Measurements from ENCODE around the gene NCOR2.

The NCOR2 gene

GRCh38 chr12:124541322-124541721 is 26.1 kb downstream of the NCOR2 start:
- DNase-seq, result no peak

- DNase-seq, result no peak
Measured at GRCh38 chr12:124539084-124540041, 28.0 kb downstream of the NCOR2 start.

DNA sequence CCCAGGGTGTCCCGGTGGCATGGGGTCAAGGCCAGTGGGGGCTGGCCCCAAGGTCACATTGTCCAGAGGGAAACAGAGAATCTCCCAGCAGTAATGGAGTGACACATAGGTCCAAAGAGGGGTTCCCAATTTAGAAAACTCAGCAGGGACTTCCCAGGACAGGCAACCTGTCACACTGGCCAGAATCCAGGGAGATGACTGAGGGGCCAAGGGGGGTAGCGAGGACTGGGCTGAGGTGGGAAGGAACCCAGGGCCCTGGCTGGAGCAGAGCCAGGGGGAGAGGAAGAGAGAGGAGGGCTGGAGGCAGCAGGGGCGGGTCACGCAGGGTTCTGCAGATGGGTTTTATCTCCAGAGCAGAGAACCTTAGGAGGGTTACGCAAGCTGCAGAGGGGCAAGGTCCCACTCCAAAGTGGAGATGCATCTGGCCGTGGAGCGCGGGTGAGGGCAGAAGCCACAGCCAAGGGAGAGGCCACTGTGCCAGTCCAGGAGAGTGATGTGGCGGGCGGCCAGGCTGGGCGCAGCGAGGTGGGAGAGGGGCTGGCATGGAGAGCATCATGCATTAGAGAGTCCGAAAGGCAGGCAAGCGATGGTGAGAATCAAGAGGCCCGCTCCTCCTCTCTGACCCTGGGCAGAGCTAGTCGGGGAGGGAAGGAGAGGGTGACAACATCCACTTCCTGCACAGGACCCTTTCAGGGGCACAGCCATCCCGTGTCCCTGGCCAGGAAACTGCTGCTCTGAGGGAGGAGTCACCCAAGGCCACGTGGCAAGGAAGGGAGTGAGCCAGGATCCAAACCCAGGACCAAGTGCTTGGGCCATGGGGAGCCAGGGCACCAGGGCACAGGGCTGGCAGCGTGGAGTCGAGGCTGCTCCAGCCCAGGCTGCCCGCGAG is 29.0 kb downstream of the NCOR2 start:
- no peak for DNase-seq

DNA sequence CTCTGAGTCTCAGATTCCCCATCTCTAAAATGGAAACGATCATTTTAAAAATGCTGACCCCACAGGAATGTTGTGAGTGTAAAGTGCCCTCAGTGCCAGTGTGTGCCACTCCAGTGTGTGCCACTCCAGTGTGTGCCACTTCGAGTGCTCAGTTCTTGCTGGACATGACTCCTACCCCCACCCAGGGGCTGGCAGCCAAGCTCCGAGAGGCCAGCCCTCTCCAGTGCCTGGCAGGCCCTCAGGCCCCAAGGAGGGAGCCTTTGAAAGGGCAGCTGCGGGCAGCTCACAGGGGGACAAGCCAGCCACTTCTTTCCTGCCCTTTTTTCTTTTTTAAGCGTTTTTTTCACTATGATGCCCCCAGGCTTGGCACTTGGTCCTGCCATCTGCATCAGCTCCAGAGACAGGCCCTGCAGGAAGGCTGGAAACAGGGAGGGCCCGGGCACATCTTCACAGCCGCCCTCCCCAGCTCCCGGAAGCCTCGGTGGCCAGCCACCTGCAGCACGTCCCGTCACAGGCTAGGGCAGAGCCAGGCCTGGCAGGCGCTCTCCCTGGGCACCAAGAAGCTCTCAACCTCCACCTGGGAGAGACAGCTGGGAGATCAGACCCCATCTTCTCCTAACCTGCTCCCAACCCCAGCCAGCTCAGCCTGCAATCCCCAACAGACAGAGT is 29.8 kb downstream of the NCOR2 start:
- no peak for DNase-seq

- no peak for DNase-seq
Measured at GRCh38 chr12:124536641-124537040, 30.8 kb downstream of the NCOR2 start.

- DNase-seq, result no peak
Measured at GRCh38 chr12:124534776-124535740, 32.4 kb downstream of the NCOR2 start.

- DNase-seq, result no peak
Measured at GRCh38 chr12:124533456-124533855, 34.0 kb downstream of the NCOR2 start.

GRCh38 chr12:124532967-124533366 is 34.4 kb downstream of the NCOR2 start:
- no peak for DNase-seq

DNA sequence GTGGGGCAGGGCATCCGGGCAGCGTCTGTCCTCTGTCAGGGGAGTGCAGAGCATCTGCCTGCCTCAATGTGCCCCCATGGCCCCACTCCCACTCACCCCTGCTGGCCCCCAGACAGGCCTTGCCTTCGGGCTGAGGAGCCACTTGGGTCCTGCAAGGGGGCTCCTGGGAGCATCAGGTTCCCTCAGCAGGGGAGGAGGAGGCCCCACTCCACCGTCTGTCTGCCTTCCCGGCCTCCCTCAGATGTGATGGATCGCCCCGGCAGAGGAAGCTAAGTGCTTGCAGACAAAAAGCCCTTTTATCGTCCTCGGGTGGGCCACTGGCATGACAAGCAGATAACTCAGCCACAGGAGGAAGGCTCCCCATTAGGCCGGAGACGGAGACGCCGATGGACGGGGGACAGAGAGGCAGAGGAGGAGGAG is 35.1 kb downstream of the NCOR2 start:
- DNase-seq, result no peak

DNA sequence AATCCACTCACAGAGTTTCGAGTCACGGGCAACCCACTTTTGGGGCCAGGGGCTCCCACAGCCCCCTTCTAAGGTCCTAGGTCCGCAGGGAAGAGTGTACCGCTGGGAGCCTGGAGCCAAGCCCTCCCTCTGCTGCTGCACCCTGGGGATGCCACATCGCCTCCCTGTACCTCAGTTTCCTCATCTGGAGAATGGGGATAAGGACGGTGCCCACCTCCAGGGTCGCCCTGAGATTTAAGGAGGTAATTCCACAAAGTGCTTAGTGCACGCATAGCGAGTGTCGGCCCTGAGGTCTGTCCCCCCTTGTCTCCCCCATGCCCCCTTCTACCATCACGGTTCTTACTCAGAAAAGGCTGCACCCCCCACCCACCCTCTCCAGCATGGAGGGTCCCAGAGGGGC is 35.5 kb downstream of the NCOR2 start:
- no peak for DNase-seq

DNA sequence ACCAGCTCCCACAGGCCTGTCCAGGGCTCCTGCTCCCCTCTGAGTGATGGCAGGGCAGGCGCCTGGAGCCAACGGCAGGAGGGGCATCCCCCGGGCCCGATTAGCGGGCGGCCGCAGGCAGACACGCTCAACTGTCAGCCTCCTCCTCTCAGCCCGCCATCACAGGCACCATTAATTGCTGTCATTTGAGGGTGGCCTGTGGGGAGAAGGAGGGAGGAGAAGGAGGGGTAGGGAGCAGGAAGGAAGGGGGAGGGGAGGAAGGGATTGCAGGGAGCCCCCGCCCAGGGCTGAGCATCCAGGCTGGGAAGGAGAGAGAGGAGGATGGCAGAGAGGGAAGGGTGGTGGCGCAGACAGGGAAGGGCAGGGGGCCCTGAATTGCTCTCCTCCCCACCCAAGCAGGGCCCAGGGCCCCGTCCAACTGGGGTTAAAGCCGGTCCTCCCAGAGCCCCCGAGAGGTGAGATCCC is 36.1 kb downstream of the NCOR2 start:
- no peak for DNase-seq

DNA sequence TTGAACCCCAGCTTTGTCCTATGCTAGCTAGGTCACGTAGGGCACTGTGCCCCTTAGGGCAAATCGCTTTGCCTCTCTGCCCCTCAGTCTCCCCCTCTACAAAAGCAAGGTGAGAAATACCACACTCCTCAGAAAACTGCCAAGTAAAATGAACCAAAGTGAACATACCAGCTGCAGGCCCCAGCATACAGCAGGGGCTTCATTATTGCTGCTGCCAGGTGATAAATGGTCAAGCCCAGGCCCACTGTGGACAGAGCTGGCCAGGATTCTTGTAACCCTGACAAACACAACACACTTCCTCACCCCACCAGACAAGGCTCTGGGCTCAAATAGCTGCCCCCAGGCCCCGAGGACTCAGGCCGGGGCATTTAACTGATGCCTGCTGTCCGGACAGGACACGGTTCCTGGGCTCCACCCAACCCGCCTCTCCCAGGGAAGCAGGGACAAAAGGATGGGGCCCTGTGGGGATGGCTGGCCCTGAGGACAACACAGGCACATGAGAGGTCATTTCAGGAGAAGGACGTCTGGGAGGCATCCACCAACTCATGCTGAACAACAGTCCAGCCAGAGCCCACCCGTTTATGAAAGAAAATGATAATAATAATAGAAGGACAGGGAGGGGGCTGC is 36.7 kb downstream of the NCOR2 start:
- DNase-seq, result no peak

DNA sequence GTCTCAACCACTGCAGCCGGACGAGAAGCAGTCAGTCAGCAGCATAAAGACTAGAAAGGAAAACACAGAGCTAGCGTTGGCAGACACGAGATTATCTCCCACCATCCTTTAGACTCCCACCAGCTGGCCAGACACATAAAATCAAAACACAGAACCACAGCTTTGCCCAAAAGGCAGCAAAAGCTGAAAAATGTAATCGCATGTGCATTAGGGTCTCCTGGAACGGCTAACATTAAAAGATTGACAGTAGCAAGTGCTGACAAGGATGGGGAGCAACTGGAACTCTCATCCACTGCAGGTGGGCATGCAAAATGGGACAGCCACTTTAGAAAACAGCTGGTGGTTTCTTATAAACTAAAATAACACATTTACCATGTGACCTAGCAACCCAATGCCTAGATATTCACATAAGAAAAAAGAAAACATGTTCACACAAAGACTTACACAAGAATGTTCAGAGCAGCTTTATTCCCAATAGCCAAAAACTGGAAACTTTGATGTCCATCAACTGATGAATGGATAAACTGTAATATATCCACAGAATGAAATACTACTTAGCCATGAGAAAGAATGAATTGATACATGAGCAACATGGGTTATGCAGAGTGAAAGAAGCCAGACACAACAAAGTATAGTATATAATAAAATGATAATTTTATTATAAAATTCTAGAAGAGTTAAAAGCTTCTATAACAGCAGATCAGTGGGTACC is 37.7 kb downstream of the NCOR2 start:
- DNase-seq, result no peak

DNA sequence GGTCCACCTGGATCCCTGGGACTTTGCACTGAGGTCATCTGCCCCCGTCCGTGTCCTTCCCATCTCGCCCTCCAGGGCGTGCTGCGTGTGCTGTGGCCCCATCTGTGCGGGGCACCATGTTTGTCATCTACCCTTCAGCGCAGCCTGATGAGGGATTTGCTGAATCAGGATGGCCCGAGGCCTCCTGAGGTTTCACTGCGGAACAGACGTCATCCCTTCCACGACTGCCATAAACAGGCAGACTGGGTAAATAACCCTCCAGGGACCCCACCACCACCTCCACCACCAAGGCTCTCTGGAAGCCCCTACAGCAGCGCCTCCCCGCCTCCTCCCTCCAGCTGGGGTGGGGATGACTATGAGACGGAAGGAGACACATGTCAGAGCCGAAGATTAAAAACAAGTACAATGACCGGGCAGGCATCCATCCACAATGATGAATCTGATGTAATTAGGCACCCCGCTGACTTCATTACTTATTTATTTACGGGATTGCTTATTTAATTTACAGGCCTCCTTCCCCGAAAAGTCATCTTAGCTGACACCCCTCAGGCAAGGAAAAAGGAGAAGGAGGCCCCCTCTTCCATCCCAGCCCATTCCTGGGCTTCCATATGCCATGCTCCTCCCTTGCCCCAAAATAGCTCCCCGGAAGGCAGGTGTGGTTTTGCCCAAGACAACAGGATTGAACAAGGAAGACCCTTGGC is 39.4 kb downstream of the NCOR2 start:
- DNase-seq, result no peak

DNA sequence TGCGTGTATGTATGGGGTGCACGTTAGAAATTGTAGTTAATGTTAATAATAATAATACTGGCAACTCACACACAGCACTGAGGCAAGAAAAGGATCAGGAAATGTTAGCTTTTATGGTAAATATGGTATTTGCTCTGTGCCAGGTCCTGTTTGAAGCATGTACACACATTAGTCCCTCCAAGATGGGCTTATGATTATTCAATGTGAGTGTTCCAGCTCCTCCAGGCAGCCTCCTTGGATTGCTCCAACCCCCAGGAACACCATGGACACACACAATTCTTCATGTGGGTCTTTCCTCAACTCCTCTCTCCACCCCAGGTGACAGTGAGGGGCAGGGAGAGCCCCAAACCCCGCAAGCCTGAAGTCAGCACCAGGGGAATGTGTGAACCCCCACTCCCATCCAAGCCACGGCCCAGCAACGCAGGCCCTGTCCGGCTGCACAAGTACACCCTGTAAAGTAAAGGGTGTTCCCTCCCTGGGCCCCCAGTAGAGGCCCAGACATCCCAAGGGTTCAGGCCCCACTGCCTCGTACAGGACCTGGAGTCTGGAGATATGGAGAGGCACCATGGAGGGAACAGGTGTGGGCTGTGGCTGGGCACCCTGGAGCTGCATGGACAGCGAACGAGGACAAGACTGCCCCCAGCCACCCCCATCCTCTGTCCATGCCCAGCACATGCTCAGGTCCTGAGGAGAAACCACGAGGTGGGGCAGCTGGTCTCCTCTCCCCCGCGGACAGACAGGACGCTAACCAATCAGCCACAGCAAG is 41.3 kb downstream of the NCOR2 start:
- no peak for DNase-seq

DNA sequence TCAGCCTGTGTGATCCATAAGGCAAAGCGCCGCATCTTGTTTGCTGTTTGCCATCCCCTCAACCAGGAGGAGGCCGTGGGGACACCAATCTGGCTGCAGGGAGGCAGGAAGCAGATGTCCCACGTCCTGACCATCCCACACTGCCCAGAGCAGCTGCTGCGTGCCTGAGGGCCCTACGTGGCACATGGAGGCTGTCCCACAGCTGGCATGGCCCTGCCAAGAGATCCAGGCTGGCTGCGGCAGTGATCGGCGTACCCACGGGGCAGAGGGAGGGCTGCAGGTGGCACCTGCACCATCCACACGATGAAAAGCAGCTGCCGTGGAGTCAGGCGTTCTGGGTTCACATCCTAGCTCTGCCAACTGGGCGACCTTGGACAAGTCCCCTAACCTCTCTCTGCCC is 42.0 kb downstream of the NCOR2 start:
- DNase-seq, result no peak

- no peak for DNase-seq
Measured at GRCh38 chr12:124524231-124524925, 43.0 kb downstream of the NCOR2 start.

GRCh38 chr12:124523071-124523470 is 44.3 kb downstream of the NCOR2 start:
- no peak for DNase-seq

DNA sequence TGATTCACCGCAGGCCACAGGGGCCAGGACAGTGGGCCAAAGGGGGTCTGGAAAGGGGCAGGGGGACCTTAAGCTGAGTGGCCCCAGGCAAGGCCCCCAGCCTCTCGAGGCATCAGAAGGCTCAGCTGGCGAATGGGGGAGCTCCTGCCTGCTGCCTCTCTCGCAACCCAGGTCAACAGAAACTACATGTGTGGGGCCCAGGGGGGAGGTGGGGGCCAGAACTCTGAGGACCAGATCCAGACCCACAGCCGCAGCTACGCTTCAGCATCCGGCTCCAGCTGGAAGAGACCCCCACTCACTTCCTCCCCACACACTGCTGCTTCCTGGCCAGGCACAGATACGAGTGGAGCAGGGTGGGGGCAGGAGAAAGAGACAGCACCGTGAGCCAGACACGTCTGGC is 46.5 kb downstream of the NCOR2 start:
- no peak for DNase-seq
